SK-MEL-5 (cell line): Measurements from ENCODE around the gene EDIL3. TPM values are rescaled to one million over a fixed set of nuclear protein-coding genes. Genes with fewer than 3 reads are reported as not detected.

Source experiments
- DNase-seq: peaks from one replicate; pipeline ENCODE4 v3.0.0-alpha.2; 2016; ENCODE audit warnings: low read depth, low spot score
- in situ Hi-C: cut with HindIII; loops from 2 replicates; pipeline ENCODE4 v1.10.0; 2016; ENCODE audit warnings: low sequenced_read_pairs, high pct_unique_total_duplicates, low pct_unique_long_range_greater_than_20kb
- small RNA-seq, 2 experiments: library from RNA; depleted of rRNA; stranded (forward); fragments of <200 nt; gene quantifications; one replicate each; pipeline ENCODE3, GENCODE V24; 2014
- total RNA-seq: library from RNA; depleted of rRNA; stranded (reverse); fragments of >200 nt; shearing (Covaris generic); gene quantifications from 2 replicates; pipeline ENCODE4 v1.2.3, GENCODE V29; 2014

Gene EDIL3
- total RNA-seq, 1 experiment from 2014 or later = 8.2 TPM

DNA sequence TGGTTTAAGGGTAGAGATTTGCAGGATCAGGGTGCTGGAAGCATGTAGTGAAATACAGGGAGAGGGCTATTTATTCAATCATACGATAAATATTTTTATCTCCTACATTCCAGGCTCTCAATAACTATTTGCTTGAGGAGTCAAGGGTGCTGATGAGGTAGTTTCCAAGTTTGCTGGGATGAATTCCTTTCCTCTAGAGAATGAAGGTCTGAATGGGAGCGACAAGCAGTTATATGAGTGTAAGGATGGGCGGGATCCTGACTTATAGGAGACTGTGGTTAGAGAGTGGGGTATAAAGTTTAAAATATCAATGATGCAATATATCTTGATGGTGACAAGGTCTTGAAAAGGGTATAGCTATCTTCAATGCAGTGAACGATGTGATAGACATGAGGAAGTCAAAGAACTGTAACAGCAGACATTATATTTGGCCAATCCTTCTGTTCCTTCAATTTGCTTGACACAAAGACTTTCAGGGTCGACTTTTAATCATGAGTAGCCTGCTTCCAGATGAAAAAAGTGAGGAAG is 462.9 kb downstream of the EDIL3 start:
- in situ Hi-C loops = no loop called here
- no peak for DNase-seq

DNA sequence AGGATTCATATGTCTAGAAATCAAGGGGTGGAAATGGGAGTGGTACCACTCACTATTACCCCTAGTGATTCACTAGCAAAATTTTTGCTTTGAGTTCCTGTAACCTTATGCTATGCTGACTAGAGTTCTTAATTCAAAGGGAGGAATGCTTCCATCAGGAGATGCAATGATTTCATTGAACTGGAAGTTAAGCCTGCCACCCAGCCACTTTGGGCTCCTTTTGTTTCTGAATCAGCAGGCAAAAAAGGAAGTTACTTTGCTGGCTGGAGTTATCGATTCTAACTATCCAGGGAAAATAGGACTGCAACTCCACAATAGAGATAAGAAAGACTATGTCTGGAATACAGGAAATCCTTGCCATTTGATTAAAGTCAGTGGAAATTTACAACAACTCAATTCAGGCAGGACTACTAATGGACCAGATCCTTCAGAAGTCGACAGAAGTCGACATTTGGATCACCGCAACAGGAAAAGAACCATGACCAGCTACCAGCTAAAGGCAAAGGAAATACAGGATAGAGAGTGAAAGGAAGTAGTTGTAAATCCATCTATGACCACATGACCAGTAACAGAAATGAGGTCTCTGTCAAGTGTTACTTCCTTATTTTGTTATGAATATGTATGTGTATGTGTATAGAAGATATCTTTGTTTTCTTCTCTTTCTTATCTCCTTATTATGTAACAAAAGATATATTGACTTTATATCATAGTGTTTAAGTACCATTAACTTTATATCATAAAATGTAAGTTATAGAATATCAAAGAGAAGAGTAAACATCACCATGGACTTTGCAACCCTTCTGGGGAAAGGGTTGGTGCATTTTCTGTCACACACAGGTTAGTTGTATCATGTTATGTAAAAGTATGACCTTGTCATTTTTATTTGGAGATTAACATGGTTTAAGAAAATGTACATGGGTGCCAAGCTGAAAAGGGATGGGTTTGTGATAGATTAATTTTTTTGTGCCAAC is 465.3 kb downstream of the EDIL3 start:
- in situ Hi-C loops = no loop called here
- no peak for DNase-seq

DNA sequence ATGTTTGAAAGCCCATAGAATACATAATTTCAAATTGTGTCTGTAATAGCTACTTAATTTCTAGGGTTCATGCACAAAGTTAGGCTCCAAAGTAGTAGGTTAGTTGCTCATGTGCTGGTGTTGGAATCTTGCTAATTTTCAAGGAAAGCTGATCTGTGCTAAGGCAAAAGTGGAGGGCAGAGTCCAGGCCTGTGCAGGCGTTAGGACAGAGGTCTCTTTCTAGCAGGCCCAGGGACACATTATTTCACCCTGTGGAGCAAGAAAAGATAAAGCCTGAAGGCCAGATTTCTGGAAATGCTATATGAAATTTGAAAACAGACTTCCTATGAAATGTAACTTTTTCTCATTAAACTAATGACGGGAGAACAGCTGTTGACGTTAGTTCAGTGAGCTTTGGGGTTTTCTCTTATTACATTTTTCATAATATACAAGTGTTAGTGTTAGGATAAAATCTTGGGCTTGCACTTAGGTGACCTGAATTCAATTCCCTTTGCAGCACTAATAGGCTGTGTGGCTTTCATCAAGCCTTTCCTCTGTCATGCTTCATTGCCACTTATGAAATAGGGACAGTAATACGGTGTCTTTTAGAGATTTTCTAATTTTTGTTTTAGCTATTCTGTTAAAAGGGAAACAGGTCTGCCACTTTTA is 467.3 kb downstream of the EDIL3 start:
- in situ Hi-C loops = no loop called here

DNA sequence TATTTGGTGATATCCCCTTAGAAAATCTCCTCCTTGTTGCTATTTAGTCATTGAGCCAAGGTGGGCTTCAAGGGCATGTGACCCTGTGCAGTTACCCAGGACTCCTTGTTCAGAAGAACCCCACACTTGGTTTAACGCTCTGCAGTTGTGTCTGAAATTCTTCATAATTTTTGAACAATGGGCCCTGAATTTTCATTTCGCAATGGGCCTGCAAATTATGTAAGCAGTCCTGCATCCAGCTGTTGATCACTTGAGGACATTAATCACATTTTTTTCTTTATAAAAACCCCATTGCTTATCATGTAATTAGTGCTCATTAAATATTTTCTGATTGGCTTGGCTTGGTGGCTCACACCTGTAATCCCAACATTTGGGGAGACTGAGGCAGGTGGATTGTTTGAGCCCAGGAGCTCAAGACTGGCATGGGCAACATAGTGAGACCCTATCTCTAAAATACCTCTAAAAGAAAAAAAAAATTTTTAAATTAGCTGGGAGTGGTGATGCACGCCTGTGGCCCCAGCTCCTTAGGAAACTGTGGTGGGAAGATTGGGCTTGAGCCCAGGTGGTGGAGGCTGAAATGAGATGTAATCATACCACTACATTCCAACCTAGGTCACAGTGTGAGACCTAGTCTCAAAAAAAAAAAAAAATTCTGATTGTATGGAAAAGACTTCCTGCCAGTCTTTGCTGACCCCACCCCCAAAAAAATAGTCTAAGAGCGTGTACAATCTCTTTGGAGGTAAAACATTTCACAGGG is 469.8 kb downstream of the EDIL3 start:
- in situ Hi-C loops = no loop called here

More for the DNA sequence above, 467.3 kb downstream of the EDIL3 start:
- DNase-seq = no peak

DNA sequence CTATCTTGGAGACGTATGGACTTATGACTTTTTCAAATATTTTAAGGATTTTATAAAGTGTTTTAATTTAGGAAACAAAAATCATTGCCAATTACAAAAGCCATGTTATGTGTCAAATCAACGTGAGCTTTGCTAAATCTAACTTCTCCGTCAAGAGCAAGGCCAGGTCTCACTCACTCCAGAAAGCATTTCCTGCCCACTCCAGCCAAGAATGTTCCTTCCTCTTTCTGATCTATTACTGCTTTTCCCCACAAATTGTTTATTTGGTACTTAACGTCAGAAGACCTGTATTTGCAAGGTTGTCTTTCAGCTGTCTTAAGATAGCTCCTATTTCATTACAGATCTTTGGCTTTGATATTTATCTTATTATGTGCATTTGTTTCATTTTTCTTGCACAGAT is 470.5 kb downstream of the EDIL3 start:
- DNase-seq = no peak
- in situ Hi-C loops = no loop called here

More for the DNA sequence above, 469.8 kb downstream of the EDIL3 start:
- DNase-seq = no peak

DNA sequence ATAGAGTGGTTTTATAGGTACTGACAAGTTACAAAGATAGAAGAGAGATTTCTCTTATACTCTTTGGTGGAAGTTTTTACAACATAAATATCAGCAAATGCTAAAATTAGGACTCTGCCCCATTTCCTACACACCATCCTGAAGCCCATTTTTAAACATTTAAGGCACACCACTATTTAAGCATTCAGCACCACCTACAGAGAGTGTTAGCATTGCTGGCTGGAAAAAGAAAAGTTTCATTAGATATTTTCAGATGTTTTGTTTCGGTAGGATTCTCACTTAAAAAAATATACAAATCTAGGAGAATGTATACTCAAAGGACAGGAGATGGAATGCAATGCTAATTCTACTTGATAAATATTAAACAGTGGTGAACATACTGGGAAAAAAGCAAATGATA is 471.1 kb downstream of the EDIL3 start:
- in situ Hi-C loops = no loop called here
- no peak for DNase-seq

DNA sequence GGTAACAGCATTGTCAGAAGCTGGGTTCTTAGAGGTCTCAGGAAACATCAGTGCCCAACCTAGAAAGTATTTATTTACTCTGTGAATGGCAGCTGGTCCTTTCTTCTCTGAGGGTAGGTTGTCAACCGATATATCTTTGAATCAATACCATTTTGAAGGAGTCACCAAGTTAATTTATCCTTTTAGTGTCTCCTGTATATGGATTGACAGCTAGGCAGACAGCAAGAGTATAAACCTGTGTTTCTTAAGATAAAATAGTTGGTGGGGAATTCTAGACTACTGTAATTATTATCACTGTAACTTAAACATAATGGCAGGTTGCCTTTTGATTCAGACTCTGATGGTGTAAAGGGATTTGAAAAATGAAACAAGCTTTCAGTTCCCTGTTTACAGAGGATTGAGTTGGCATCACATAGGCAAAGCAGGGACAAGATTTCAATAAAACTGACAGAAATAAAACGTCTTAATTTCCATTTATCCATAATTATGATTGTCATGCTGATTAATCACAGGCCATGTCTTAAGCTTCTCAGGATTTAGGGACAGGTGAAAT is 473.2 kb downstream of the EDIL3 start:
- in situ Hi-C loops = no loop called here
- no peak for DNase-seq

DNA sequence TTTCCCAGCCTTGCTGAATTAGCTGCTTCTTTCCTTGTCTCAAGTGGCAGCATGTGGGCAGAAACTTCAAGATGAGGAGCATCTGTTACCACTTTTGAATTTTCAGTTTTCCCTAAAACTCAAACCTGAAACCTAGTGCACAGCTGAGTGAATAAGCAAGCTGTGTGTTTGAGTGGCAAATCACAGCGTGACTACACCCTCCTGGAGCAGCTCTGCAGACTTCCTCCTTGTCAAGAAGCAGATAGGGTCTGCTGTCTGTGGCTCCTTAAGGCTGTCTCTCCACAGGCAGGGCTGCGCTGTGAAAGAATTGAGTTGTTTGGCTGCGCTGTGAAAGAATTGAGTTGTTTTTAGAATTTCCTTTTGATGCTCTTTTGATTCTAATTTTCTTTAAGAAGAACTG is 484.4 kb downstream of the EDIL3 start:
- no peak for DNase-seq
- in situ Hi-C loops = no loop called here

DNA sequence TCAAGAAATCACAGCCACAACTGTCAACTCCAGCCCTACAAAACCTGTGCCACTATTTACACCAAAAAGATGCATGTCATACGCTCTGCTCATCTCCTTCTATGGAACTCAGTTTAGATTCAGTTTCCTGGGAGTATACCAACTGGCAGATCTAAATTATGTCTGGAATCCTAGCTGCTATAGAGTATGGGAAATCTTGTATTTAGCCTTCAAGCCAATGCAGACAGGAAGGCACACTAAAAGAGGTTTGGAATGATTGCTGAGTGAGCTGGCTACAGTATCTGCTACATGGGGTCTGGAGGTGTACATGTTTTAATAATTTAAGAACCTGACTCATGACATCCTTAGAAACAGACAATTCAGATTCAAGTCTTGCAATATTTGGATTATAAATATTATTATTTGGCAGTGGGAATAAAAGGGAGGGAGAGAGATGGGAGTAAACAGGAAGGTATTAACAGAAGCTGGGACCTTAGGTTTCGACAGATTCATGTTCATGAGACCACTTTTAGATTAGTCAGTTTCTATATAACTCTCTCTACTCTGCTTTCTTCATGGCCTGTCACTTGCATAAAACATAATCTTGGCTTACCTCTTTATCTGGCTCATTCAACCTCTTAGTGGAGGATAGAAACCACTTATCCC is 485.2 kb downstream of the EDIL3 start:
- DNase-seq = no peak
- in situ Hi-C loops = no loop called here

DNA sequence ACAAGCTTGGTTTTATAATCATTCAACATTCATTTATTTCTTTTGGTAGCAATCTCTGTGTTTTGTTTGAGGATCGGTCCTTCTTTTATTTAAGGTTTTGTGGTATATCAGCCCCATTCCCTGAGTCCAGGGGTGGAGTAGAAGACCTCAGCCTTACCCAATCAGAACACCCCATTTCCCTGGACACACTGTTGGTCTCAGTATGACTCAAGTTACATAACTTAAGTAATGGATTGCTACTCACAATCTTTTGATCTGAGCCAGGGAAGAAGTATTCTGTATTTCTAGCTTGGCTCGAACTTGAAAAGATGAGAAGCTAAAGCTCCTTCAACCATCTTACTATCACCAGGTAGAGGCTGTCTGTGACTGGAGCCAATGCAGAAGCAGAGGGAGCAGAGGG is 488.8 kb downstream of the EDIL3 start:
- no peak for DNase-seq
- in situ Hi-C loops = no loop called here

DNA sequence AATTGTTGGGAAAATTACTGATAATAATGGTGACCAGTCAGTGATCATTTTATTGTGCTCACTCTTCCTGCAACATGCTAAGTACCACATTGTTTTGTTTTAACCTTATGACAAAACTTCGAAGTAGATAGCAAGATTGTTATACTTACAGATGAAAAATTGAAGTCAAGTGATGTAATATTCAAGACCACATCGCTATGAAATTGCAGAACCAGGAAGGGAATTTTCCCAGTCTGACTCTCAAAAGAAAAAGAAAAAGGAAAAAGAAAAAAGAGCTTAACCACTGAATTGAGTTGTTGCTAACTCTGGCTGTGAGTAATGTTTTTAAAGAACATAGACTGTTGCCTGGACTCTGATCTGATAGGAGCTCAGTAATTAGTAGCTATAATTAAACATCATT is 493.4 kb downstream of the EDIL3 start:
- DNase-seq = no peak
- in situ Hi-C loops = no loop called here

Small RNA genes lying within 50 kb of the gene (small RNA-seq; reads per million reads assigned to genes)
- gene RNU6-448P = 0 reads per million in 2 experiments
